GDM1 (cell line): ENCODE data around the gene SRRM2.

ENCODE experiments used
- DNase-seq: peaks from one replicate; lab custom pipeline; 2025; lab: John Stamatoyannopoulos, UW

Gene SRRM2

DNA sequence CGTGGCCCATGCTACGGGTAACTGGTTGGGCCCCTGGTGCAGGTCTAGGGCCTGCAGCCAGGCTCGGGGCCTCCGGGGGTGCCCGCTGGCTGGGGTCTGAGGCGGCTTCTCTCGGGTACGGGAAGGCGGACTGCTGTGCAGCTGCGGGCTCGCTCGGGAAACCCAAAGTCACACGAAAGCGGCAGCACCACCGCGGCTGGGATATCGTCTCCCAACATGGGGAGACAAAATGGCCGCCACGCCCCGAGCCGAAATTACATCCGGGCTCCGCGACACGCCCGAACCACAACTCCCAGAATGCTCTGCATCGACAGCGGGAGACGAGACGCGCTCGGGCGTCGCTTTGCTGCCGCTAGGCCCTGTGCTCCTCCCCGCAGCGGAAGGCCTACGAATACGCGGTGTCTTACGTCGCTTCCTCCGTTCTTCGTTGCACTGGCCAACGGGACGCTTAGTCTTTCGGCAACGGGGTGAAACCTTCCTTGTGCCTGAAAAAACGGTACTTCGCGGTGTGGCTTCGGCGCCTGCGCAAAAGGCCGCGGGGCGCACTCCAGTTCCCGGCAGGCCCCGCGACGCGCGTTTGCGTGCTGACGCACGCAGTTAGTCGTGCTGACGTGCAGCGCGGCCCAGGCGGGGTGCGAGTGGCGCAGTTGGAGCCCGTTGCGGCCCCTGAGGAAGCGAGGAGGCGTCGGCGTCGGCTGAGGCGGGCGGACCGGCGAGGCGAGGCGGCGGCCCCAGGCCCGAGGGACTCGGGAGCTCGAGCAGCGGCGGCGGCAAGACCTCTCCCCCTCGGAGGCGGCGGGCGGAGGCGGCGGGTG is at the start of gene SRRM2:
SRRM2 (plus strand) TSS at position 604 of the 815 bp plus-strand sequence. CDS start 3,727 bp downstream, outside the sequence.
- DNase-seq: peak; percentile 99

- DNase-seq: no peak
These were observed 49.3 kb upstream of the SRRM2 start for GRCh38 chr16:2702871-2703745.

DNA sequence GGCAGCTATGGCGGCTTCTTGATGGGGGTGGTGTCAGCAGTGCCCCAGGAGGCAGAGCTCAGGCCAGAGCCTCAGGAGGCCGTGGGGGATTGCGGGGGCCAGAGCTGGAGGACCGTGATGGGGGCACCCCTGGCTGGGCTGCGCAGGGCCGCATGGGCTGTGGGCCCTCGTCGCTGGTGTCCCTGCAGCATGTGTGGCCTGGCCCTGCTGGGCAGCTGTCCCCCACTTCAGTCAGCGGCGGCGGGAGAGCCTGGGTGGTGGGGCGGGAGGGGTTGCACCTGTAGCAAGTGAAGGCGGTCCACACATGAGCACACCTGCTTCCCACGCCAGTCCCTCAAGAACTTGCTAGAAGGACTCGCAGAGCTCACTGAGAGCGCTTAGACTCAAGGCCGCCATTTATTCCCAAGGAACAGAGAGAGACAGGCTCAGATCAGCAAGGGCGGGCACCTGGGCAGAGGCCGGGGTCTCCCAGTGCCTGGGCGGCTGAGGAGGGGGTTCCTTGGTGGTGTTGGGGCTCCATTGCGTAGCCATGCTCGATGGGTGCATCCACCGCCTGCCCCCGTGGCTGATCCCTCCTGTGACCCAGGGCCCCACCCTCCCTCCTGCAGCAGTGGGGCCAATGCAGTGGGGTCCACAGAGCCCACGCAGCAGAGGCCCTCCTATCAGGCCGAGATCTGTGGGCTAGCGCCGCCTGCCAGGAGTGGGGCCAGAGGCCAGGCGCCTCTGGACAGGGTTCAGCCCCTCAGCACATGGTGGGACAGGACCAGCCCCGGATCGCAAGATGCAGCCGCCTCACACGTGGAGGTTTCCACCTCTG is 48.1 kb upstream of the SRRM2 start:
- DNase-seq: no peak

- no peak for DNase-seq
These were observed 47.5 kb upstream of the SRRM2 start for GRCh38 chr16:2704983-2705275.

GRCh38 chr16:2705351-2705750 is 47.1 kb upstream of the SRRM2 start:
- DNase-seq: no peak

GRCh38 chr16:2706085-2706484 is 46.4 kb upstream of the SRRM2 start:
- DNase-seq: no peak

GRCh38 chr16:2706611-2707311 is 45.7 kb upstream of the SRRM2 start:
- DNase-seq: no peak

- DNase-seq: no peak
These were observed 44.8 kb upstream of the SRRM2 start for GRCh38 chr16:2707368-2708289.

GRCh38 chr16:2708290-2708639 is 44.2 kb upstream of the SRRM2 start:
- DNase-seq: no peak

GRCh38 chr16:2708955-2709587 is 43.4 kb upstream of the SRRM2 start:
- no peak for DNase-seq

GRCh38 chr16:2709588-2709984 is 42.9 kb upstream of the SRRM2 start:
- DNase-seq: no peak

DNA sequence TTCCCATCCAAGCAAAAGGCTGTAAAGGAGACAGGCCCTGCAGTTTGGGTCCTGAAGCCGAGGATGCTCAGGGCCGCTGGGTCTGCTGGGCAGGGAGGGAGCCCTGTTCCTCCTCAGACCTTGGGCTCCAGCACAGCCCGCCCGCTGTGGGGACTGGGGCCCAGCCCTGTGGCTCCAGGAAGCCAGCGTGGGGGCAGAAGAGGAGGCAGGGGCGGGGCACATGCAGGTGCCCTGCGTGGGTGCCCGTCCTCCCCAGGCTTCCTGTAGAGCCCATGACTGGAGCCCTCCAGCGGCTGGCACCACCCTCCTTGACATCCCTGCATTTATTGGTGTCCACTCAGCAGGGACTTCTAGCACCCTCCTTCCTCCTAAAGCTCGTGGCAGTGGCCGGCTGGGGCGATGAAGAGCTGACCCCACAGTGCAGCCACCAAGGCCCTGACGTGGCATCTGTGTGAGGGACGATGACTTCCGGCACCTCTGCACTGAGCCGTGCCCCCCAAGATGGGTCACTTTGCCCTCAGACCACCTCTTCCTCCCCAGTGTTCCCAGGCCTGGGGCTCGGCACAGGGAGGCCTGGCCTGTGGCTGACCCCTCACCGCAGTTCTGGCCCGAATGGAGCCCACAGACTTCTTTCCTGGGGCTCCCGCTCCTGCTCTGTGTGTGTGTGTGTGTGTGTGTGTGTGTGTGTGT is 42.3 kb upstream of the SRRM2 start:
- DNase-seq: no peak

DNA sequence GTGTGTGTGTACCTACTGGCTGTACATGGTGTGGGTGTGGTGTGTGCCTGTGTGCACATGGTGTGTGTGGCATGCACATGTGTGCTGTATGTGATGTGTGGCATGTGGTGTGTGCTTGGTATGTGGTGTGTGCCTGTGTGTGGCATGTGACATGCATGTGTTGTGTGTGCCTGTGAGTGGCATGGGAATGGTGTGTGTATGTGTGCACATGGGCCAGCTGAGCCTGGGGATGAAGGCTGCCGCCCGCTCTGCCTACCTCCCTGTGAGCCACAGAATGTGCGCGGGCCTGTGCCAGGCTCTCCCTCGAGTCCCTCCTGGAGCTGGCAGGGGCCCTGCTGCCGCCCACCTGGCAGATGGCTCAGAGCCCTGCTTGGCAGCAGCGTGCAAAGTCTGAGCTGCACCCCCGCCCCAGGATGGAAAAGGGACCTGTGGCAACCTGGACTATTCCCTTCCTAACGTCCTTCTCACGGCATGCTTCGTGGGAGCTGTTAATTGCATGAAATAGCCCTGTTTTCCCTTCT is 41.7 kb upstream of the SRRM2 start:
- no peak for DNase-seq

GRCh38 chr16:2711370-2712062 is 40.9 kb upstream of the SRRM2 start:
- no peak for DNase-seq

GRCh38 chr16:2712063-2712441 is 40.4 kb upstream of the SRRM2 start:
- no peak for DNase-seq

DNA sequence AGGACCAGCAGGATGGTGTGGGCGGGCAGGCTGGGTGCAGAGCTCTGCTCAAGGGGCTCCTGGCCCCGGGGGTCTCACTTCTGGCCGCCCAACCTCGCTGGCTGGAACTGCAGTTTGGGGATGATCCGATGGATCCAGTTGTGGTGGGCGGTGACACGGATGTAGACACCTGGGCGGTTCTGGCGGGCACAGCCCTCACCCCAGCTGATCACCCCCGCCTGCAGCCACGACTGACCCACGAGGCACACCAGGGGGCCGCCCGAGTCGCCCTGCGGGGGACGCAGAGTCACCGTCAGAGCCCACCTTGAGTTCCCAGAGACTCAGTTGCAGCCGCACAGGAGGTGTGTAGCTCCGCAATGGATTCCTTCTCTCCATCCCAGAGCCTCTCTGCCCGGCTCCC is 39.9 kb upstream of the SRRM2 start:
- DNase-seq: no peak

DNA sequence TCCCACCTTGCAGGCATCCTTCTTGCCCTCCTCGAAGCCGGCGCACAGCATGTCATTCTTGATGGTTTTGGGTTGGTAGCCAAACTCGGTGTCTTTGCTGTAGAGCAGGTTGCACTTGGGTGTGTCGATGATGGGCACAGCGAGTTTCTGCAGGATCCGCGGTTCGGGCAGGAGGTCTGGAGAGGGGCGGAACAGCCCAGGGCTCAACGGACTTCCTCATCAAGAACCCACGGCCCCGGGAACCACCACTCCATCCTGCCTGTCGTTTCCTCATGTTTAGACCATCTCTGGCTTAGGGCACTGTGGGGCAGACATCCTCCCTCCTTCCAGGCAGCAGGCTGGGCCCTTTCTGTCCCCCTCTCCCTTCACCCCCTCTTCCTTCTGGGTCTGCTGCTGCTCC is 38.9 kb upstream of the SRRM2 start:
- DNase-seq: no peak

DNA sequence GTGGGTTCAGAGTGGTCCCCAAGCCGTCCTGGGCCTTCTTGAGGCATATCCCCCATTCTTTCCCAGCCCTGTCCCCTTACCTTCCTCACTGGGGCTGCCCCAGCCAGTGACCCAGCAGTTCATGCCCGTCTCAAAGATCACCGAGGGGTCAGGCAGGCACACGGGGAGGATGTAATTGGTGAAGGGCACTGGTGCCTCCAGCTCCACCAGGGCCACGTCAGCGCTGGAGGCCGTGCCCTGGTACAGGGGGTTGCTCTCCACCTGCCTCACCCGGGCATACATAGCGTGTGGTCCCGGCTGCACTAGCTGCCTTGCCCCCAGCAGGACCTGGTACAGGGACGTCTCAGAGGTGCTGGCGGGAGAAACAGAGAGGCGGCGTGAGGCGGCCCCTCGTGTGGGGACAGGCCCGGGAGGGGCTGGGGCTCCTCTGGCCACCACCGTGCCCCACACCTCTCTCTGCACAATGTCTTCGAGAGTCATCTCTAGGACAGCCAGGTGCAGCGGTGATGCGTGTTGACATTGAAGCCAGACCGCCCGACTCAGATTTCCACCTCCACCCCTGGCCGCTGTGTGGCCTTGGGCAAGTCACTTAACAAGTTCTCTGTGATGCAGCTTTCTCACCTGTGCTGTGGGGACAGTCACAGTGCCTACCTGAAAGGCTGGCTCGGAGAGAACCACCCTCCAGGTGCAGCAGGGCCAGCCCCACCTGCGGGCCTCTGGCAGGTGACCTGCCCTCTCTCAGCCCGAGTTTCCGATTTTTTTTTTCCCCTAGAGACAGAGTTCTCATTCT is 38.3 kb upstream of the SRRM2 start:
- DNase-seq: no peak
